CD4-positive, alpha-beta T cell treated with Interleukin-6 at 100 ng/mL for 8 hours (primary cell): ENCODE data around the gene CAD.
A peak's percentile ranks its signal among the peaks of the same experiment; 100 is the strongest.
"Not testable (repeated sequence)": the region's sequence is repeated elsewhere in the genome, so short reads cannot be mapped to it uniquely, and the experiment has no call there.

Experiments
- DNase-seq: peaks from one replicate; pipeline ENCODE4 v3.0.0-alpha.2; 2020; ENCODE audit warnings: mixed read lengths, low spot score

CAD gene

DNA sequence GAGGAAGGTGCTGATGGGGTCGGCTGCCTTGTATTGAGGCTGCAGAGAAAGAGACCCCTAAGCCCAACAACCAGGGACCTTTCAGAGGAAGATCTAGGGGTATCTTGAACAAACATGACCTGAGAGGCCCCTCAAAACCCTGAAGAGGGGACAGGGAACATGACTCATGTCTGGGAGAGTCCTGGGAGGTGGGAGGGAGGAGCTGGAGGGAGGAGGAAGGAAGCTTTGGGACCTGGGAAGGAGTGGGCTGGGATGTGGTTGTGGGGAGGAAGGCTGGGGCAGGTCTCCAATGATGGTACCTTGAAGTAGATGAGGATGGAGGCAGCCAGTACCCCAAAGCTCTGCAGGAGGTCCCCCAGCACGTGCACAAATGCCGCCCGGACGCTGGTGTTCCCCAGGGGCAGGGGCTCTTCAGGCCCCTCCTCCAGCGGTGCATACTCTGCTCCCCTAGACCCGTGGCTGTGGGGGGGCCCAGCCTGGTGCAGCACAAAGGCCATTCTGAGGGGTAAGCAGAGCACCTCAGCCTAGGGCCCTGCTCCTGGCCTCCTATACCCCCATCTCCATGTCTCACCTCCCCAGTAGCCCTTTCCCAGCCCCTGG, 39.8 kb downstream of the CAD start:
- DNase-seq = no peak

DNA sequence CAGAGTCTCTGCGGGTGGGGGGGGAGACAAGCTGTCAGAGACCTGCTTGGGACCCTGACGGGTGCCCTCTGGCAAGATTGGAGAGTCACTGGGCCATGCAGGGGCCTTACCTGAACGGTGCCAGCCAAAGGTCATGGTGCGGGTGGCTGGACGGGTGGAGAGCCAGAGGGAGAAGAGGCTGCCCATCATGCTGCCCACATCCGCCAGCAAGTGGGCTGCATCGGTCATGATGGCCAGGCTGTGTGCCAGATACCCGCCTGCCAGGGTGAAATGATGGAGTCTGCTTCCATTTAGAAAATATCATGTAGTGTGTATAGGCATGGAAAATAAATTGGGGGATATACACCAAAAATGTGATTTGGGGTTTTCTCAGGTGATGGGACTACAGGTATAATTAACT, 40.9 kb downstream of the CAD start:
- no peak for DNase-seq

DNA sequence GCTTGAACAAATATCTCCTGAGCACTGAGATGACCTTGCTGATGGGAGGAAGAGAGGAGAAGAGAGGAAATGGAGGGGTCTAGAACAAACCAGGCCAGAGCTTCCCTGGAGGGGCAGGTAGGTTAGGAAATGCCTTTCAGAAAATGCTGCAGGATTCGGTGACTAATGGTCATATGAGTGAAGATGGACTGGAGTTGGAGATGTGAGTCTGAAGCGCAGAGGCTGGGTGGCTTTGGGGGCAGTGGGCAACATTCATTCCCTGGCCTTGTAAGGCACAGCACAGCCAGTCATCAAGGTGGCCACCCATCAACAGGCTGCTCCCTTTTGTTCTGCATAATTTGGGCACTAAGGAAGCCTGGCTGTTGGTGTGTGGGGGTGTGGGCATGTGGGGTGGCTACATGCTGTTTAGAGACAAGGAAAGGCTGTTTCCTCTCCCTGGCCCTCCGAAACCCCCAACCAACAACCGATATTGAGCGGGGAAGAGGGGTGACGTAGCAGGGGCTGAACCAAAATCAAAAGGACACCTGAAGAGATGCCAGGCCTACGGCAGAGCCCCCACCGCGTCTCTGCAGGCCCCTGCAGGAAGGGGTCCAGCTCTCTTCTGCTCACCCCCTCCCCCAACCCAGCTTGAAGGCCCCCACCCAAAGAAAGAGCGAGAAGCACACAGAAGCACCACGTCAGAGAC, 44.2 kb downstream of the CAD start:
- no peak for DNase-seq

- no peak for DNase-seq
Measured at GRCh38 chr2:27261926-27262298, 44.7 kb downstream of the CAD start.

DNA sequence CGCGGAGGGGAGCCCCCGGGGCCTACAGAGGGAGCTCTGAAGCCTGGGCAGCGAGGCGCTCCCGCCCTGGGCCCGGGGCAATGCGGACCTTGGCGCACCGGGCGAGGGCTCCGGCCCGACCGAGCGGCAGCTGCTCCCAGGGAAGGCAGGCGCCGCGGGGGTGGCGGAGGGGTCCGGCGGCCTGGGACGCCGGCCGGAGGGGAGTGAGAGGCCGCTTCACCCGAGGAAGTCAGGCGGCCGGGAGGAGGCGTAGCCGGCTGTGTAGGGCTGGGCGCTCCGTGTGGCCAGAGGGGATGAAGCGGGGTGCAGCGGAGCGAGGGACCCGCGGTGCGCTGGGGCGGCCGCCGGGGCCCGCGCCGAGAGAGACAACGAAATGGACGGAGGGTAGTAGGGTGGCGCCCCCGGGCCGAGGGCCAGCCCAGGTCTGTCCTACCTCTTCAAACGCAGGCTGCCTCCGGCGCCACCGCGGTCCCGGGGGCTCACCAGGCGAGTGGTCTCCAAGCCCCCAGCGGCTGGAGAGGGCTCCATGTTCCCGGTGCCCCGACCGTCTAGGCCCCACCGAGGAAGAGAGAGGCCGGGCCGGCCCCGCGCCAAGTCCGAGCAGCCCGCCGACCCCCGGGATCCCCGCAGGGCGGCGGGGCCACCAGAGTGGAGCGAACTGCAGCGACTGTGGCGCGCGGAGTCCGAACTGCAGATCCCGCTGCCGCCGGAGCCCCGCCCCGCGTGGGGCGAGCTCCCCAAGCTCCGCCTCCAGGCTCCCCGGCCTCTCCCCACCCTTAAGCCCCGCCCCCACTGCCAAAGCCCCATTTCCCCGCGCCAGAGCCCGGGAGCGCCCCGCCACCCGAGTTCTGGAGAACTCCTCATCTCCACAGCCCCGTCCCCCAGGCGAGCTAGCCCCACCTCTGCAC, 45.5 kb downstream of the CAD start, which contains the start of gene SLC30A3:
Gene SLC30A3 (minus strand): TSS at position 669 of the 908 bp plus-strand sequence. CDS start 141 bp downstream, at position 528.
- peak; percentile 60 for DNase-seq

DNA sequence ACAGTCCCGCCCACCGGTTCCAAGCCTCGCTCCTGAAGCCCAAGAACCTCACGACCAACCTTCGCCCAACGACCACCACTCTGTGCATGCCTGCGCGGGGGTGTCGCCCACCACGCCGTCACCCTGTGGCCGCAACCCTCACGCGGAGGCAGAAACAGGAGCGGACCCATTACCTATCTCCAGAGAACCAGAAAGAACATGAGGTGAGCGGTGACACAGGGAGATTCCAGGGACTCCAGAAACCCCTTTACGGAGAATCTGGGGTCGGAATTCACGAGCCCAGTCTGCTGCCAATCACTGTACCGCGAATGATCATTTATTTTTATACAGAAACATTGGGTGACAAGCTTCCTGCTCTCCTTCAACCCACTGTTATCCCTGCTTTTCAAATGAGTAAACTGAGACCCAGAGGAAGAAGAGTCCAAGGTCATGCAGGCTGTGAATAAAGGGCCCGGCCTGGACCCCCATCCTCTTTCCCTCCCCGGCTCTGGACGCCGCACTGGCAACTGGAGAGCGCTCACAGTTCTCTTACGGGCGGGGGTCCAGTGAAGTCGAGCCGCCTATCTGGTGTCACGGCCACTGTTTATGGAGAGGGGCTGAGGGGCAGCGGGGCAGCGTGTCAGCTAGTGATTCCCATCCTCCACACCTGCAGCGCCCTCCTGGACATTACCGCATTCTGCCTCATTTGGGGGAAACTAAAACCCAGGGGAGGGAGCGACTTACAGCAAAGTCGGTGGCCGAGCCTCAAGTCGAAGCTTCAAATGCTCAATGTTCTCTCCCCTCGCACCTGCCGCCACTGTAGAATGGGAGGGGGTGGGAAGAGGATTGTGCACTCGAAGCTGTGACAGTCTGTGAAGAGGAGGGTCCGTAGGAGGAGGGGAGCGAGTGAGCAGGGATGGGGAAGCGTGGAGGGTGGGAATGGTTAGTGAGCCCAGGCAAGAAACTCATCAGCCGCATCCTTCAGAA, 46.4 kb downstream of the CAD start:
- no peak for DNase-seq

- DNase-seq = no peak
Measured at GRCh38 chr2:27264253-27264752, 47.1 kb downstream of the CAD start.

DNA sequence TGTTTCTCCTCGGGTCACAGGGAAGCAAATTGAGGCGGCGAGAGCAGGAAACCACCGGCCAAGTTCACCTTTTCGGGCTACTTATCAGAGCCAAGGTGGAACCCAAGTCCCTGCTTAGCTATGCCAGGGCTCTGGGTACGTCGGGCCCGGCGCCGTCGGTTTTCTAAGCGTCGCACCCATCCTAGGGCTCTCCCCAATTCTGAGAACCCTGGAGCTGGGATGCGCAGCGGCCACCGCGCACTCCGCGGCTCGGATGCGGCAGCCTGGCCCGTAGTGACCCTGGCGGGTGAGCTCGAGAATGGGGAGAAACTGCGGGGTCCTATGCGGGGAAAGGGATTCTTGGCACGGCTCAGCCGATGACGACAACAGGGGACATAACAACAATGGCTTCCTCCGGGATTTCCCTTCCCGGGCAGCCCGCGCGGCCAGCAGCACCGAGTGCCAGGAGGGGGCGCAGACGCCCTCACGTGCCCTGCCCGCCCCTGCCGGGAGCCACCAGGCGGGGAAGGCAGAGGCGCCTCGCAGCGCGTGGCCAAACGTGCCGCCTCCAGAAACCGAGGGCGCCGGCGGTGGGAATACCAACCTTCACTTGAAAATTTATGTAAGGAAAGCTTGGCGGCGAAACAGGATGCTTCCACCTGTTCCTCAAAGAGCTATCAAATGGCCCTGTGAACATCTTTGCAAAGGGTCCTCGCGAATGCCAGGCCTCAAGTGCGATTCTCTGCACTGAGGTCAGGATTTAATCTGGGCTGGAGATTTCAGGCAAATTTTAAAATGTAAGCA, 47.8 kb downstream of the CAD start:
- peak; percentile 51 for DNase-seq

- no peak for DNase-seq
Measured at GRCh38 chr2:27265536-27265870, 48.3 kb downstream of the CAD start.

DNA sequence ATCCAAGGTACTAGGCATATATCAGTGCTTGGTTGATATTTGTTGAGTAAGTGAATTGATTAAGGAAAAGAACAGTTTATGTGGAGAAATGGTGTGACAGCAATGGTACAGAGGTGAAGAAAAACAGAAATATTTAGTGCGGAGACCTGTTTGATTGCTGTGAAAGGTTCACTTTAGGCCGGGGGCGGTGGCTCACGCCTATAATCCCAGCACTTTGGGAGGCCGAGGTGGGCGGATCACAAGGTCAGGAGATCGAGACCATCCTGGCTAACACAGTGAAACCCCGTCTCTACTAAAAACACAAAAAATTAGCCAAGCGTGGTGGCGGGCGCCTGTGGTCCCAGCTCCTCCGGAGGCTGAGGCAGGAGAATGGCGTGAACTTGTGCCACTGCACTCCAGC, 51.1 kb downstream of the CAD start:
- not testable (repeated sequence) for DNase-seq

DNA sequence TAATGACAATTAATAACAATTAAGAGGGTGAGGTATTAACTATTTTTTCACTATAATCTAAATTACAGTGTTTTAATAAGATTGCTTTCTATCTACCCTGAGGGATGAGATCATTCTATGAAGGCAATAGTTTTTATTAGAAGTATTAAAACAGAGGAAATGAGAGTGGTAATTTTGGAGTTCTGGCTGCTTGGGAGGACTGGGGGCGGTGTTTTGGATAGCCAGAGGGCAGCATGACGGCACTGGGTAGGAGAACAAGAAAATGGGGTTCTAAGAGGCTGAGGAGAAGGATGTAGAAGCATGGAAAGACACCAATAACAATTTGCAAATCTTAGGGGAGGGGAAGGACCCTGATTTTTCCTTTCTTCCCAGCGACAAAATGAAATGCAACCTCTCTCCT, 53.0 kb downstream of the CAD start:
- DNase-seq = no peak

DNA sequence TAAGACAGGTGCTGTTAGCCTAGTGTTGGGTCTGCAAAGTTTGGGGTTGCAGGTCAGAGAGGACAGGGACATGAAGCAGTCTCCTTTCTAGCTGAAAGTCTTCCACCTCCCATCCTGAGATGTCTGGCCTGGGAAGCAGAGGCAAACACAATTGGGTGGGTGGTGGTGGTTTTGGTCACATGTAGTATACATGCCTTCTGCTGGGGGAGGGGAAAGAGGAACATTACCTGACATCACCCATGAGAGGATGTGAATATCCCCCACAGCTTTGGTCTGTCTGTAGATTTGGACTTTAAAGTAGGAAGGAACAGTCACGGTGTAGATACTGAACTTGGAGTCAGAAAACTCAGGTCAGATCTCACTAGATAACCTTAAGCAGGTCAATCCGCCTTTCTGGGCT, 53.5 kb downstream of the CAD start:
- DNase-seq = no peak

GRCh38 chr2:27271631-27272340, 54.6 kb downstream of the CAD start:
- no peak for DNase-seq

DNA sequence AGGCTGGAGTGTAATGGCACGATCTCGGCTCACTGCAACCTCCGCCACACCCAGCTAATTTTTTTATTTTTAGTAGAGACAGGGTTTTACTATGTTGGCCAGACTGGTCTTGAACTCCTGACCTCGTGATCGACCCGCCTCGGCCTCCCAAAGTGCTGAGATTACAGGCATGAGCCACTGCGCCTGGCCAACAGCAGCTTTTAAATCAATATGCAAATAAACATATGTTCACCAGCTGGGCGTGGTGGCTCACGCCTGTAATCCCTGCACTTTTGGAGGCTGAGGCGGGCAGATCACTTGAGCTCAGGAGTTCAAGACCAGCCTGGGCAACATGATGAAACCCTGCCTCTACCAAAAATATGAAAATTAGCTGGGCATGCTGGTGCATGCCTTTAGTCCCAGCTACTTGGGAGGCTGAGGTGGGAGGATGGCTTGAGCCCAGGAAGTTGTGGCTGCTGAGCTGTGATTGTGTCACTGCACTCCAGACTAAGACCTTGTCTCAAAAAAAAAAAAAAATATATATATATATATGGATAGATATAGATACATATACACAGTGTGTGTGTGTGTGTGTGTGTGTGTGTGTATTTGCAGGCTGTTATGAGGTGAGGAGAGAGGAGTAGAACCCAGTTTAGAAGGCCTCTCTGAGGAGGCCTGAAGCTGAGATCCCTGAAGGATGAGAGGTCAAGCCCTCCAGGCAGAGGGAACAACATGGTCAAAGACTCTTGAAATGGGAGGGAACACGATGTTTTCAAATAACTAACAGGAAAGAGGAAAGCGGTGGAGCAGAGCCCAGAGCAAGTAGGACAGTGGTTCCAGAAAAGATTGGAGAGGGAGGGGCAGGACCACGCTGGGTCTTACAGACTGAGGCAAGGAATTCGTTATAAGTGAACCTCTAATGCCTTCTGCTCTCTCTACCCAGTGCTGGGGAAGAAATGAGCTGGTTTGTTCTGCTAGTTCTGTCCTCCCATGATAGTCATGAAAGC, 55.7 kb downstream of the CAD start:
- not testable (repeated sequence) for DNase-seq

- DNase-seq = no peak
Measured at GRCh38 chr2:27275211-27276150, 58.3 kb downstream of the CAD start, which contains the start of gene DNAJC5G. Gene DNAJC5G, plus strand, starts transcription at chr2:27275433. Its CDS starts 1,296 bp downstream, at chr2:27276729.

DNA sequence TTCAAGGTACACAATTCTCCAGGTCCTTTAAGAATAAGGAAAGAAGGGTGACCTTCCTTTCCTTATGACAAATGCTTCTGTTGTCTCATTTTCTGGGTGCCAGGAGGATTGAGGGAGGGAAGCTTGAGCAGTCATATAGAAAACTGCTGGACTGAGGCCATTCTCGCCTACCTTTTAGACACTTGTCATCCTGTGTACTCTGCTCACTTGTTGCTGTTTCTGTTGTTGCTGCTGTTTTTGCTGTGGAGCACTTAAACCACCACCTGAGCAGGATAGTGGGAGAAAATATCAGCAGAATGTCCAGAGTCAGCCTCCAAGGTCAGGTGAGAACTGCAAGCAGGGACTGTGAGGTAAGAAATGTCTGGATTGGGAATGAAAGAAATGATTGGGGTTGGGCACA, 60.8 kb downstream of the CAD start:
- no peak for DNase-seq

- DNase-seq = no peak
Measured at GRCh38 chr2:27280826-27281225, 63.7 kb downstream of the CAD start.

DNA sequence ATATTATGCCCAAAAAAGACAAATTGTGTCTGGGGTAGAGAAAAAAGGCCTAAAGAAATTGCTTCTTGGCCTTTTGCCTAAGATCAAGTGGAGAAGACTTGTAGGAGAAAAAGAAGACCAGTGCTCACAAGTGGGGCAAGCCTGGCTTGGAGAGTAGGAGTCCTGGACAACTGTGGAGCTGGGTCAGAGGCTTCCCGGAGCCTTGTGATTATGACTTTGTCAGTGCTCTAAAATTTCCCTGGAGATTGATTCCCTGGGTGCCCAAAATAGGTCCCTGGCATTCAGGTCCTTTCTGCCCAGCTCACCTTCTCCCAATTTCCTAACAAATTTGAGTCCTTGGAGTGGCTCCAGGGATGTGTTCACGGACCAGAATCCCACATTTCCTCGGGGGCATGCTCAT, 64.3 kb downstream of the CAD start:
- DNase-seq = no peak
